Measurements from ENCODE around the gene DEDD.

The DEDD gene

GRCh38 chr1:161115132-161115711 lies 17.2 kb downstream of the DEDD start:
- H3K4me1 ChIP-seq (ENCODE audit: control insufficient read depth in 2 of 2, insufficient read depth in 2 of 2, low read length in 2 of 2) = peaks cover 28% of the 10 kb centered on the region in 2 donors
- peaks cover 1 to 5% of the 10 kb centered on the region in 2 donors for H3K36me3 ChIP-seq (ENCODE audit: control insufficient read depth in 2 of 2, insufficient read depth in 2 of 2, low read length in 2 of 2)
- no peaks in the 10 kb centered on the region for H3K27me3 ChIP-seq (ENCODE audit: control insufficient read depth in 2 of 2, insufficient read depth in 2 of 2, low read length in 2 of 2)
- H3K4me3 ChIP-seq (ENCODE audit: low read length in 2 of 2) = no peak overlapping the region
- no peak overlapping the region for H3K27ac ChIP-seq (ENCODE audit: low read depth in 2 of 2, low read length in 2 of 2)
- H3K9me3 ChIP-seq (ENCODE audit: control insufficient read depth in 2 of 2, low read length in 2 of 2) = no peaks in the 10 kb centered on the region
- H3K9ac ChIP-seq (ENCODE audit: low read depth in 1 of 2, low read length in 2 of 2) = no peak overlapping the region

- no peaks in the 10 kb centered on the region for H3K9me3 ChIP-seq (ENCODE audit: control insufficient read depth in 2 of 2, low read length in 2 of 2)
- H3K9ac ChIP-seq (ENCODE audit: low read depth in 1 of 2, low read length in 2 of 2) = no peak overlapping the region
- no peaks in the 10 kb centered on the region for H3K27me3 ChIP-seq (ENCODE audit: control insufficient read depth in 2 of 2, insufficient read depth in 2 of 2, low read length in 2 of 2)
- peaks cover 21 to 23% of the 10 kb centered on the region in 2 donors for H3K4me1 ChIP-seq (ENCODE audit: control insufficient read depth in 2 of 2, insufficient read depth in 2 of 2, low read length in 2 of 2)
- no peak overlapping the region for H3K27ac ChIP-seq (ENCODE audit: low read depth in 2 of 2, low read length in 2 of 2)
- no peak overlapping the region for H3K4me3 ChIP-seq (ENCODE audit: low read length in 2 of 2)
- peaks cover 0 to 3% of the 10 kb centered on the region in 2 donors for H3K36me3 ChIP-seq (ENCODE audit: control insufficient read depth in 2 of 2, insufficient read depth in 2 of 2, low read length in 2 of 2)
Measured at GRCh38 chr1:161114556-161114955, 17.9 kb downstream of the DEDD start.

- Histone ChIP-seq H3K9ac (ENCODE audit: low read depth in 1 of 2, low read length in 2 of 2) (no peak overlapping the region), H3K27ac (ENCODE audit: low read depth in 2 of 2, low read length in 2 of 2) (no peak overlapping the region), H3K4me1 (ENCODE audit: control insufficient read depth in 2 of 2, insufficient read depth in 2 of 2, low read length in 2 of 2) (peaks cover 15 to 16% of the 10 kb centered on the region in 2 donors), H3K4me3 (ENCODE audit: low read length in 2 of 2) (no peak overlapping the region), H3K36me3 (ENCODE audit: control insufficient read depth in 2 of 2, insufficient read depth in 2 of 2, low read length in 2 of 2) (peaks cover 0 to 10% of the 10 kb centered on the region in 2 donors), H3K27me3 (ENCODE audit: control insufficient read depth in 2 of 2, insufficient read depth in 2 of 2, low read length in 2 of 2) (no peaks in the 10 kb centered on the region), H3K9me3 (ENCODE audit: control insufficient read depth in 2 of 2, low read length in 2 of 2) (no peaks in the 10 kb centered on the region)
Measured at GRCh38 chr1:161113915-161114314, 18.6 kb downstream of the DEDD start.

GRCh38 chr1:161111527-161111926 lies 20.9 kb downstream of the DEDD start:
- no peaks in the 10 kb centered on the region for H3K27me3 ChIP-seq (ENCODE audit: control insufficient read depth in 2 of 2, insufficient read depth in 2 of 2, low read length in 2 of 2)
- H3K27ac ChIP-seq (ENCODE audit: low read depth in 2 of 2, low read length in 2 of 2) = no peak overlapping the region
- H3K4me3 ChIP-seq (ENCODE audit: low read length in 2 of 2) = no peak overlapping the region
- H3K9me3 ChIP-seq (ENCODE audit: control insufficient read depth in 2 of 2, low read length in 2 of 2) = no peaks in the 10 kb centered on the region
- peaks cover 2 to 3% of the 10 kb centered on the region in 2 donors for H3K4me1 ChIP-seq (ENCODE audit: control insufficient read depth in 2 of 2, insufficient read depth in 2 of 2, low read length in 2 of 2)
- peaks cover 0 to 14% of the 10 kb centered on the region in 2 donors for H3K36me3 ChIP-seq (ENCODE audit: control insufficient read depth in 2 of 2, insufficient read depth in 2 of 2, low read length in 2 of 2)
- H3K9ac ChIP-seq (ENCODE audit: low read depth in 1 of 2, low read length in 2 of 2) = no peak overlapping the region

GRCh38 chr1:161111117-161111516 lies 21.4 kb downstream of the DEDD start:
- no peaks in the 10 kb centered on the region for H3K9me3 ChIP-seq (ENCODE audit: control insufficient read depth in 2 of 2, low read length in 2 of 2)
- no peaks in the 10 kb centered on the region for H3K27me3 ChIP-seq (ENCODE audit: control insufficient read depth in 2 of 2, insufficient read depth in 2 of 2, low read length in 2 of 2)

GRCh38 chr1:161106431-161106830 lies 26.0 kb downstream of the DEDD start:
- no peaks in the 10 kb centered on the region for H3K4me1 ChIP-seq (ENCODE audit: control insufficient read depth in 2 of 2, insufficient read depth in 2 of 2, low read length in 2 of 2)
- H3K4me3 ChIP-seq (ENCODE audit: low read length in 2 of 2) = no peak overlapping the region
- no peak overlapping the region for H3K27ac ChIP-seq (ENCODE audit: low read depth in 2 of 2, low read length in 2 of 2)
- H3K36me3 ChIP-seq (ENCODE audit: control insufficient read depth in 2 of 2, insufficient read depth in 2 of 2, low read length in 2 of 2) = peaks cover 3 to 22% of the 10 kb centered on the region in 2 donors
- no peak overlapping the region for H3K9ac ChIP-seq (ENCODE audit: low read depth in 1 of 2, low read length in 2 of 2)
- no peaks in the 10 kb centered on the region for H3K27me3 ChIP-seq (ENCODE audit: control insufficient read depth in 2 of 2, insufficient read depth in 2 of 2, low read length in 2 of 2)
- H3K9me3 ChIP-seq (ENCODE audit: control insufficient read depth in 2 of 2, low read length in 2 of 2) = no peaks in the 10 kb centered on the region

More at GRCh38 chr1:161111117-161111516, 21.4 kb downstream of the DEDD start:
- Histone ChIP-seq H3K27ac (ENCODE audit: low read depth in 2 of 2, low read length in 2 of 2) (no peak overlapping the region), H3K9ac (ENCODE audit: low read depth in 1 of 2, low read length in 2 of 2) (no peak overlapping the region), H3K4me1 (ENCODE audit: control insufficient read depth in 2 of 2, insufficient read depth in 2 of 2, low read length in 2 of 2) (peaks cover 0 to 2% of the 10 kb centered on the region in 2 donors), H3K36me3 (ENCODE audit: control insufficient read depth in 2 of 2, insufficient read depth in 2 of 2, low read length in 2 of 2) (peaks cover 0 to 14% of the 10 kb centered on the region in 2 donors), H3K4me3 (ENCODE audit: low read length in 2 of 2) (no peak overlapping the region)

GRCh38 chr1:161100556-161100955 lies 31.9 kb downstream of the DEDD start:
- Histone ChIP-seq H3K27ac (ENCODE audit: low read depth in 2 of 2, low read length in 2 of 2) (no peak overlapping the region), H3K4me3 (ENCODE audit: low read length in 2 of 2) (no peak overlapping the region), H3K36me3 (ENCODE audit: control insufficient read depth in 2 of 2, insufficient read depth in 2 of 2, low read length in 2 of 2) (peaks cover 6 to 17% of the 10 kb centered on the region in 2 donors), H3K9ac (ENCODE audit: low read depth in 1 of 2, low read length in 2 of 2) (no peak overlapping the region), H3K4me1 (ENCODE audit: control insufficient read depth in 2 of 2, insufficient read depth in 2 of 2, low read length in 2 of 2) (peaks cover 13 to 17% of the 10 kb centered on the region in 2 donors), H3K9me3 (ENCODE audit: control insufficient read depth in 2 of 2, low read length in 2 of 2) (no peaks in the 10 kb centered on the region), H3K27me3 (ENCODE audit: control insufficient read depth in 2 of 2, insufficient read depth in 2 of 2, low read length in 2 of 2) (no peaks in the 10 kb centered on the region)

- Histone ChIP-seq H3K36me3 (ENCODE audit: control insufficient read depth in 2 of 2, insufficient read depth in 2 of 2, low read length in 2 of 2) (peaks cover 6 to 17% of the 10 kb centered on the region in 2 donors), H3K9me3 (ENCODE audit: control insufficient read depth in 2 of 2, low read length in 2 of 2) (no peaks in the 10 kb centered on the region), H3K27me3 (ENCODE audit: control insufficient read depth in 2 of 2, insufficient read depth in 2 of 2, low read length in 2 of 2) (no peaks in the 10 kb centered on the region), H3K4me1 (ENCODE audit: control insufficient read depth in 2 of 2, insufficient read depth in 2 of 2, low read length in 2 of 2) (peaks cover 13 to 17% of the 10 kb centered on the region in 2 donors), H3K4me3 (ENCODE audit: low read length in 2 of 2) (peak overlapping the region; percentile 91 to 95), H3K9ac (ENCODE audit: low read depth in 1 of 2, low read length in 2 of 2) (peak overlapping the region in 1 of 2 donors; percentile 90), H3K27ac (ENCODE audit: low read depth in 2 of 2, low read length in 2 of 2) (no peak overlapping the region)
Measured at GRCh38 chr1:161099090-161099802, 33.2 kb downstream of the DEDD start.

- no peaks in the 10 kb centered on the region for H3K9me3 ChIP-seq (ENCODE audit: control insufficient read depth in 2 of 2, low read length in 2 of 2)
- peaks cover 6 to 17% of the 10 kb centered on the region in 2 donors for H3K36me3 ChIP-seq (ENCODE audit: control insufficient read depth in 2 of 2, insufficient read depth in 2 of 2, low read length in 2 of 2)
- H3K27me3 ChIP-seq (ENCODE audit: control insufficient read depth in 2 of 2, insufficient read depth in 2 of 2, low read length in 2 of 2) = no peaks in the 10 kb centered on the region
- peak within 1 kb of the TSS; percentile 67 to 77 for H3K27ac ChIP-seq (ENCODE audit: low read depth in 2 of 2, low read length in 2 of 2)
- H3K9ac ChIP-seq (ENCODE audit: low read depth in 1 of 2, low read length in 2 of 2) = peak within 1 kb of the TSS; percentile 73 to 90
- H3K4me1 ChIP-seq (ENCODE audit: control insufficient read depth in 2 of 2, insufficient read depth in 2 of 2, low read length in 2 of 2) = peaks cover 13 to 17% of the 10 kb centered on the region in 2 donors
- H3K4me3 ChIP-seq (ENCODE audit: low read length in 2 of 2) = peak within 1 kb of the TSS; percentile 91 to 95
Measured at GRCh38 chr1:161098210-161099068, 34.0 kb downstream of the DEDD start, which contains the start of gene KLHDC9. Gene KLHDC9, plus strand, starts transcription at chr1:161098361. Its CDS starts 175 bp downstream, at chr1:161098536.

Measured in mucosa of rectum (tissue), 2 donors.